GM12891 (cell line): ENCODE measurements around the gene FBXO24.

Experiments
- POLR2A ChIP-seq: IDR thresholded peaks from 2 replicates; pipeline ENCODE4 v1.6.1; 2011; ENCODE audit warnings: low read depth, low read length, control low read depth
- TAF1 ChIP-seq: IDR thresholded peaks from 2 replicates; pipeline ENCODE4 v1.6.1; 2011; ENCODE audit warnings: low read depth, low read length, control low read depth

- TF ChIP-seq TAF1, result no peak
- TF ChIP-seq POLR2A, result no peak
Observed at GRCh38 chr7:100577507-100577906, 8.6 kb upstream of the FBXO24 start.
